ENCODE results near the gene CCDC89. TPM values are rescaled to one million over a fixed set of nuclear protein-coding genes. Genes with fewer than 3 reads are reported as not detected.
A peak's percentile ranks its signal among the peaks of the same experiment; 100 is the strongest.

The CCDC89 gene
- total and polyA plus RNA-seq, 9 of the 15 experiments (the other 6 are each of a cell fraction or from before 2014, with no cell fraction given), result 0.07 to 0.09 TPM; not detected in 7

DNA sequence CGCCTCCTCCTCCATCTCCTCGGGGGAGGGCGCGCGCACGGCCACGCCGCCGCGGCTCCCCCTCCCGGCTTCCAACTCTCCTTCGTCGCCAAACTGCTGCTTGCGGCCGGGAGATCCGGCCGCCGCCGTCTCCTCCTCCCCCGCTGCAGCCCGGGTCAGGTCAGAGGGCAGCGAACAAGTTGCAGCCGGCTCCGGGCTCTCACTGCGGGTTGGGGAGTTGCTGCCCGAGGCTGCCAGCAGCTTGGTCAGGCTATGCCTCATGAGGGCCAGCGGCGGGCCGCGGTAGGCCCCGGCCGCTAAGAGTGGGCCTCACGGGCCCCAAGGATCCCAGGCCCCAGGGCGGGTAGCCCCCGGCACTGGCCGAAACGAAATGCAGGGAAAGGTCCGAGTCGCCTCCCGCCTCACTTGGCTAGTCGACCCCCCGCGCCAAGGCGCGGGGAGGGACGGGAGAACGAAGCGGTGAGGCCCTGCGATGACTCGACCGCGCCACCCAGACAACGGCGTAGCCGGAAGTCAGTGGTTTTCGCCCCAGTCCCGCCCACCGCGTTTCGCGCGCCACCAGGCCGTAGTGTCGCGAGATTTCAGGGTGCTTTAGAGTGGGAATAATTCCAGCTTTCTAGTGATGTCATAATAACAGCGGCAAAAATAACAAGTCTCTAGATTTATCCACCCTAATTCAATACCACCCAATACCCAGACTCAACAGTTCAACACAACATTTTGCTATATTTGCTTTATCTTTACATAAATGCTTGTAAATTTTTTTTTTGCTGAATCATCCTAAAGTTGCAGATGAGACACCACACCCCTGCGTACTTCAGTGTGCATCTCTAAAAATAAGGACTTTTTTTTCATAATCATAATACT is 21.1 kb downstream of the CCDC89 start, which contains the start of gene CREBZF (continued):
- peak; percentile 95; the same call in 1 of the 2 replicates for TF ChIP-seq RBM14 (IDR thresholded peaks at IDR 0.05; ENCODE audit: borderline replicate concordance, insufficient read depth, low read depth, low read length)
- TF ChIP-seq C11orf30 (IDR thresholded peaks at IDR 0.05; ENCODE audit: low read depth), result peak; percentile 99
- TF ChIP-seq ZNF778 (CRISPR knock-in tag; IDR thresholded peaks at IDR 0.05), result no peak
- TF ChIP-seq HDAC8 (tag; IDR thresholded peaks at IDR 0.05), result 0 out of 2 replicates have a peak, but pooled peaks have one; percentile 40
- peak; percentile 46; the same call in 1 of the 2 replicates for TF ChIP-seq ESRRA (IDR thresholded peaks at IDR 0.05; ENCODE audit: borderline replicate concordance, low read depth)
- TF ChIP-seq RNF2 (IDR thresholded peaks at IDR 0.05), result no peak; the same call in none of the 2 replicates
- TF ChIP-seq MBD2 (IDR thresholded peaks at IDR 0.05; ENCODE audit: borderline replicate concordance, low read depth), result peak; percentile 77
- peak; percentile 91; the same call in 1 of the 2 replicates for TF ChIP-seq ZNF830 (CRISPR knock-in tag; IDR thresholded peaks at IDR 0.05)
- peak; percentile 60 for TF ChIP-seq EGR1 (conservative IDR thresholded peaks at IDR 0.05)
- peak; percentile 81; the same call in 1 of the 2 replicates for TF ChIP-seq SMARCC2 (IDR thresholded peaks at IDR 0.05; ENCODE audit: low read depth)
- TF ChIP-seq RB1 (IDR thresholded peaks at IDR 0.05; ENCODE audit: low read depth), result peak; percentile 89; the same call in 1 of the 2 replicates
- TF ChIP-seq, protein P1, sequence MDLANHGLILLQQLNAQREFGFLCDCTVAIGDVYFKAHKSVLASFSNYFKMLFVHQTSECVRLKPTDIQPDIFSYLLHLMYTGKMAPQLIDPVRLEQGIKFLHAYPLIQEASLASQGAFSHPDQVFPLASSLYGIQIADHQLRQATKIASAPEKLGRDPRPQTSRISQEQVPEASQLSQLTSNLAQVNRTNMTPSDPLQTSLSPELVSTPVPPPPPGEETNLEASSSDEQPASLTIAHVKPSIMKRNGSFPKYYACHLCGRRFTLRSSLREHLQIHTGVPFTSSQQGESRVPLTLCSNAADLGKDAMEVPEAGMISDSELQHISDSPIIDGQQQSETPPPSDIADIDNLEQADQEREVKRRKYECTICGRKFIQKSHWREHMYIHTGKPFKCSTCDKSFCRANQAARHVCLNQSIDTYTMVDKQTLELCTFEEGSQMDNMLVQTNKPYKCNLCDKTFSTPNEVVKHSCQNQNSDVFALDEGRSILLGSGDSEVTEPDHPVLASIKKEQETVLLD (IDR thresholded peaks at IDR 0.05), result no peak
- TF ChIP-seq CTBP1 (IDR thresholded peaks at IDR 0.05; ENCODE audit: borderline replicate concordance), result no peak
- peak; percentile 40; the same call in 1 of the 2 replicates for TF ChIP-seq TFAP4 (CRISPR knock-in tag; IDR thresholded peaks at IDR 0.05; ENCODE audit: borderline replicate concordance)
- TF ChIP-seq, protein P2, sequence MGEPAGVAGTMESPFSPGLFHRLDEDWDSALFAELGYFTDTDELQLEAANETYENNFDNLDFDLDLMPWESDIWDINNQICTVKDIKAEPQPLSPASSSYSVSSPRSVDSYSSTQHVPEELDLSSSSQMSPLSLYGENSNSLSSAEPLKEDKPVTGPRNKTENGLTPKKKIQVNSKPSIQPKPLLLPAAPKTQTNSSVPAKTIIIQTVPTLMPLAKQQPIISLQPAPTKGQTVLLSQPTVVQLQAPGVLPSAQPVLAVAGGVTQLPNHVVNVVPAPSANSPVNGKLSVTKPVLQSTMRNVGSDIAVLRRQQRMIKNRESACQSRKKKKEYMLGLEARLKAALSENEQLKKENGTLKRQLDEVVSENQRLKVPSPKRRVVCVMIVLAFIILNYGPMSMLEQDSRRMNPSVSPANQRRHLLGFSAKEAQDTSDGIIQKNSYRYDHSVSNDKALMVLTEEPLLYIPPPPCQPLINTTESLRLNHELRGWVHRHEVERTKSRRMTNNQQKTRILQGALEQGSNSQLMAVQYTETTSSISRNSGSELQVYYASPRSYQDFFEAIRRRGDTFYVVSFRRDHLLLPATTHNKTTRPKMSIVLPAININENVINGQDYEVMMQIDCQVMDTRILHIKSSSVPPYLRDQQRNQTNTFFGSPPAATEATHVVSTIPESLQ (CRISPR knock-in tag; IDR thresholded peaks at IDR 0.05), result 0 out of 2 replicates have a peak, but pooled peaks have one; percentile 33
- 0 out of 2 replicates have a peak, but pooled peaks have one; percentile 17 for TF ChIP-seq ZNF79 (CRISPR knock-in tag; IDR thresholded peaks at IDR 0.05; ENCODE audit: low read depth)
- TF ChIP-seq FOXJ2 (tag; IDR thresholded peaks at IDR 0.05), result peak; percentile 57; the same call in 1 of the 2 replicates
- peak; percentile 81 for TF ChIP-seq FIP1L1 (IDR thresholded peaks at IDR 0.05; ENCODE audit: low read depth, low read length, poor library complexity, severe bottlenecking)
- TF ChIP-seq POLR2H (tag; IDR thresholded peaks at IDR 0.05; ENCODE audit: low read depth), result peak; percentile 90
- TF ChIP-seq, protein P3, sequence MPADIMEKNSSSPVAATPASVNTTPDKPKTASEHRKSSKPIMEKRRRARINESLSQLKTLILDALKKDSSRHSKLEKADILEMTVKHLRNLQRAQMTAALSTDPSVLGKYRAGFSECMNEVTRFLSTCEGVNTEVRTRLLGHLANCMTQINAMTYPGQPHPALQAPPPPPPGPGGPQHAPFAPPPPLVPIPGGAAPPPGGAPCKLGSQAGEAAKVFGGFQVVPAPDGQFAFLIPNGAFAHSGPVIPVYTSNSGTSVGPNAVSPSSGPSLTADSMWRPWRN (IDR thresholded peaks at IDR 0.05; ENCODE audit: low read depth), result no peak; the same call in 1 of the 2 replicates
